ENCODE data around the gene PTPRK.

Gene PTPRK

DNA sequence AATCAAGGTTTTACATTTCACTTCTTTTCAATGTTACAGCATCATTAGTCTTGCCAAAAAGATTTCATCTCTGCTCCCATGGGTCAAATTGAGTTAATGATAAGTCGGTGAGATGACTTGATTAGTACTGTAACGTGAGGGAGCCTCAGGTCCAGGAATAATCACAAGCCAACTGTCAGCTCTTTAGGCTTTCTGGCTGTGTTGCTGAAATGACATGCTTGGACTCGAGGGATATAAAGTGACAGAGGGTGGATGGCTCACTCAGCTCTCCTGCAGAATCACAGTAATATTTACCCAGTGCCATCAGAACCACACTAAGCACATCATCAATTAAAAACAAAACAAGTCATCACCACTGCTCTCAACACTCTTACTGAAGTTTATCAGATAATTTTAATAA, 423.4 kb downstream of the PTPRK start:
- H3K79me2 ChIP-seq = no peaks in the 10 kb centered on the region
- no peaks in the 10 kb centered on the region for H3K9me3 ChIP-seq (ENCODE audit: control insufficient read depth, low read length)
- H2AFZ ChIP-seq = no peak overlapping the region
- no peaks in the 10 kb centered on the region for H3K27me3 ChIP-seq (ENCODE audit: control insufficient read depth, insufficient read depth, low read length)
- H3K36me3 ChIP-seq (ENCODE audit: control insufficient read depth, insufficient read depth, low read length) = no peaks in the 10 kb centered on the region
- no peak overlapping the region for H3K27ac ChIP-seq
- H3K9ac ChIP-seq = no peak overlapping the region
- no peak overlapping the region for H3K4me3 ChIP-seq (ENCODE audit: low read depth, low read length)
- H3K4me2 ChIP-seq (ENCODE audit: low read length) = no peak overlapping the region
- no peaks in the 10 kb centered on the region for H3K4me1 ChIP-seq
- TF ChIP-seq, protein P1, sequence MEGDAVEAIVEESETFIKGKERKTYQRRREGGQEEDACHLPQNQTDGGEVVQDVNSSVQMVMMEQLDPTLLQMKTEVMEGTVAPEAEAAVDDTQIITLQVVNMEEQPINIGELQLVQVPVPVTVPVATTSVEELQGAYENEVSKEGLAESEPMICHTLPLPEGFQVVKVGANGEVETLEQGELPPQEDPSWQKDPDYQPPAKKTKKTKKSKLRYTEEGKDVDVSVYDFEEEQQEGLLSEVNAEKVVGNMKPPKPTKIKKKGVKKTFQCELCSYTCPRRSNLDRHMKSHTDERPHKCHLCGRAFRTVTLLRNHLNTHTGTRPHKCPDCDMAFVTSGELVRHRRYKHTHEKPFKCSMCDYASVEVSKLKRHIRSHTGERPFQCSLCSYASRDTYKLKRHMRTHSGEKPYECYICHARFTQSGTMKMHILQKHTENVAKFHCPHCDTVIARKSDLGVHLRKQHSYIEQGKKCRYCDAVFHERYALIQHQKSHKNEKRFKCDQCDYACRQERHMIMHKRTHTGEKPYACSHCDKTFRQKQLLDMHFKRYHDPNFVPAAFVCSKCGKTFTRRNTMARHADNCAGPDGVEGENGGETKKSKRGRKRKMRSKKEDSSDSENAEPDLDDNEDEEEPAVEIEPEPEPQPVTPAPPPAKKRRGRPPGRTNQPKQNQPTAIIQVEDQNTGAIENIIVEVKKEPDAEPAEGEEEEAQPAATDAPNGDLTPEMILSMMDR (IDR thresholded peaks at IDR 0.05) = no peak

DNA sequence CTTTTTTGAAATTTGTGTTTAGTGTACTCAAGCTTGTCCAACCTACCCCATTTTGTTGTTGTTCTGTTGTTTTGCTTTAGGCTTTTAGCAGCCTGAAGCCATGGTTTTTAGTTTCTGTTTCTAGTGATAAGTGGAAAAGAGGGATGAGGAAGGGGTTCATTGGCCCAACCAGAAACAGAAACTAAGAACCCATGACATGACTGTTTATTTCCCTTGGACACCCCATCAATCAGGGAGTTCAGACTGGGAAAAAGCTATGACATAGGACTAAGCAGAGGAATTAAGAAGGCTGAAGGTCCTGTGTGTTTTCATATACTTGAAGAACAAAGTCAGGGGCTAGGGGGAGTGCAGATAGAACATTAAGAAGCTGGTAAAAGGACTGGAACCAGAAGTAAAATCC, 425.0 kb downstream of the PTPRK start:
- Histone ChIP-seq H2AFZ (no peak overlapping the region), H3K27me3 (ENCODE audit: control insufficient read depth, insufficient read depth, low read length) (no peaks in the 10 kb centered on the region), H3K79me2 (no peaks in the 10 kb centered on the region), H3K4me2 (ENCODE audit: low read length) (no peak overlapping the region), H3K4me3 (ENCODE audit: low read depth, low read length) (no peak overlapping the region), H3K4me1 (no peaks in the 10 kb centered on the region), H3K9me3 (ENCODE audit: control insufficient read depth, low read length) (no peaks in the 10 kb centered on the region), H3K9ac (no peak overlapping the region), H3K36me3 (ENCODE audit: control insufficient read depth, insufficient read depth, low read length) (no peaks in the 10 kb centered on the region), H3K27ac (no peak overlapping the region)
- TF ChIP-seq, protein P1 (IDR thresholded peaks at IDR 0.05) = no peak

DNA sequence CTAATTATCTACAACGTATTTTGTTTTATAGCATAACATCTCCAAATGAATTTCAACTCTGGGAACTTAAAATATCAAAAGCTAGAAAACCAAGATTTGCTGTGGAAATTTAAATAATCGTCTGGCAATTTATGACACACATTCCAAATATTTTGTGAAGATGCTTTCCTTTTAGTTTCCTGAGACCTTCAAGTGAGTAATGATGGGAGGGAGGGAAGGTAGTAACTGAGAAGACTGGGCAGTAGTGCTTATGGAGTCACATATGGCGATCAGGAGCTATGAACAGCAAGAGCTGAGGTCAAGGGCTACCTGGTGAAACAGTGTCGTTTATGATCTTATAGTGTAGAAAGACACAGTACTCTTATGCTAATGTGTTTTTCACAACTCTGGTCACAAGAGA, 441.4 kb downstream of the PTPRK start:
- H3K9ac ChIP-seq = no peak overlapping the region
- H2AFZ ChIP-seq = no peak overlapping the region
- no peak overlapping the region for H3K4me3 ChIP-seq (ENCODE audit: low read depth, low read length)
- H3K27me3 ChIP-seq (ENCODE audit: control insufficient read depth, insufficient read depth, low read length) = no peaks in the 10 kb centered on the region
- TF ChIP-seq, protein P1 (IDR thresholded peaks at IDR 0.05) = no peak
- no peaks in the 10 kb centered on the region for H3K79me2 ChIP-seq
- no peak overlapping the region for H3K4me2 ChIP-seq (ENCODE audit: low read length)
- H3K4me1 ChIP-seq = no peaks in the 10 kb centered on the region
- no peaks in the 10 kb centered on the region for H3K9me3 ChIP-seq (ENCODE audit: control insufficient read depth, low read length)
- no peak overlapping the region for H3K27ac ChIP-seq
- no peaks in the 10 kb centered on the region for H3K36me3 ChIP-seq (ENCODE audit: control insufficient read depth, insufficient read depth, low read length)

DNA sequence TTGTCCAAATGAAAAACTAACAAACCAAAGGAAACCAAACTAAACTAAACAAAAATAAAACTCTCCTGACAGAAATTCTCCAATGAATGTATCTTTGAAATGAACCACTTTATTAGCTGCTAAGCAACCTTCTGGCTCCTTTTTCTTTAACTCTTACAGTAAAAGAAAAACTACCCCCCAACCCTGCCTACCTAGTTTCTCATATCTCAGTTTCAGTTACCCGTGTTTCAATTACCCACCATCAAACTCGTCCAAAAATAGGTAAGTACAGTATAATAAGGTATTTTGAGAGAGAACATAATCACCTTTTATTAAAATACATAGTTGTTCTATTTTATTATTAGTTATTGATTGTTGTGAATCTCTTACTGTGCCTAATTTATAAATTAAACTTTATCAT, 442.1 kb downstream of the PTPRK start:
- no peaks in the 10 kb centered on the region for H3K27me3 ChIP-seq (ENCODE audit: control insufficient read depth, insufficient read depth, low read length)
- H2AFZ ChIP-seq = no peak overlapping the region
- H3K9me3 ChIP-seq (ENCODE audit: control insufficient read depth, low read length) = no peaks in the 10 kb centered on the region
- H3K36me3 ChIP-seq (ENCODE audit: control insufficient read depth, insufficient read depth, low read length) = no peaks in the 10 kb centered on the region
- no peak overlapping the region for H3K4me3 ChIP-seq (ENCODE audit: low read depth, low read length)
- no peak overlapping the region for H3K27ac ChIP-seq
- H3K4me1 ChIP-seq = no peaks in the 10 kb centered on the region
- no peak overlapping the region for H3K4me2 ChIP-seq (ENCODE audit: low read length)
- H3K9ac ChIP-seq = no peak overlapping the region
- TF ChIP-seq, protein P1 (IDR thresholded peaks at IDR 0.05) = no peak
- no peaks in the 10 kb centered on the region for H3K79me2 ChIP-seq

DNA sequence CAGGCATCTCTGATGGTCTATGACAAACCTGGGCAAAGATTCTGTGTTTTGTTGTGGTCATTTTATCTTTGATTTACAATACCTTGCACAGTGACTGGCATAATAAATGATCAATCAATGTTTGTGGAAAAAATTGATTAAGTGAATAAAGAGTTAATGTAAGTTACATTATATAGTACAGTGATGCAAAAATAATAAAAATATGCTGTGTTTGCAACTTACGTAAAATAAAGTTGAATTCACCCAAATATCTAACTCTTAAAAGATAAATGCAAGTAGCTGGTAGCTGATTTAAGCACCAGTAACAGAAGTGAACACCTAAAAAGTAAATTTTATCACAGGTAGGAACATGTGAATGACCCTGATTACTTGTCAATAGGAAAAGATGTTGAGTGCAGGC, 443.6 kb downstream of the PTPRK start:
- H3K9ac ChIP-seq = no peak overlapping the region
- H3K36me3 ChIP-seq (ENCODE audit: control insufficient read depth, insufficient read depth, low read length) = no peaks in the 10 kb centered on the region
- H3K4me3 ChIP-seq (ENCODE audit: low read depth, low read length) = no peak overlapping the region
- H3K27ac ChIP-seq = no peak overlapping the region
- H3K79me2 ChIP-seq = no peaks in the 10 kb centered on the region
- TF ChIP-seq, protein P1 (IDR thresholded peaks at IDR 0.05) = no peak
- no peaks in the 10 kb centered on the region for H3K4me1 ChIP-seq
- no peak overlapping the region for H3K4me2 ChIP-seq (ENCODE audit: low read length)
- H2AFZ ChIP-seq = no peak overlapping the region
- H3K27me3 ChIP-seq (ENCODE audit: control insufficient read depth, insufficient read depth, low read length) = no peaks in the 10 kb centered on the region
- no peaks in the 10 kb centered on the region for H3K9me3 ChIP-seq (ENCODE audit: control insufficient read depth, low read length)

Data from parathyroid adenoma (tissue), 2 donors.